Peyer's patch (tissue), 4 donors: Measurements from ENCODE around the gene PAPSS2. TPM values are rescaled to one million over a fixed set of nuclear protein-coding genes. Genes with fewer than 3 reads are reported as not detected.

Source experiments
- DNase-seq, 3 donors: peaks; one replicate each; pipeline ENCODE4 v3.0.0-alpha.2; 2017 to 2019
- H3K27ac ChIP-seq, 4 donors: fragments of 200-600 bp; sonication (generic); one replicate each; pipeline ENCODE4 v1.5.1; 2016 to 2019
- H3K27me3 ChIP-seq, 2 donors: fragments of 200-600 bp; sonication (generic); one replicate each; pipeline ENCODE4 v1.5.1; 2019
- H3K36me3 ChIP-seq, 3 donors: fragments of 200-600 bp; sonication (generic); one replicate each; pipeline ENCODE4 v1.5.1; 2016 to 2019
- H3K4me1 ChIP-seq, 4 donors: fragments of 200-600 bp; sonication (generic); one replicate each; pipeline ENCODE4 v1.5.1; 2016 to 2019
- H3K4me3 ChIP-seq, 4 donors: fragments of 200-600 bp; sonication (generic); 1 replicate in 3 of 4; 2 replicates in 1 of 4; pipeline ENCODE4 v1.5.1; 2016 to 2019; ENCODE audit warnings: mild to moderate bottlenecking in 1 of 4
- H3K9me3 ChIP-seq, 4 donors: fragments of 200-600 bp; sonication (generic); one replicate each; pipeline ENCODE4 v1.5.1; 2016 to 2019; ENCODE audit warnings: mild to moderate bottlenecking in 1 of 4
- CTCF ChIP-seq, 6 experiments: fragments of 450-650 bp in 4 of 6; fragments of 200-600 bp in 2 of 6; sonication (generic) in 1 of 6; IDR thresholded peaks; one replicate each; pipeline ENCODE4 v1.5.1; 2017 to 2019; ENCODE audit warnings: antibody characterized with exemption in 6 of 6, mild to moderate bottlenecking in 3 of 6, moderate library complexity in 1 of 6
- POLR2A ChIP-seq, 2 donors: fragments of 450-650 bp; IDR thresholded peaks; one replicate each; pipeline ENCODE4 v1.5.1; 2017; ENCODE audit warnings: antibody characterized with exemption in 2 of 2, mild to moderate bottlenecking in 2 of 2, moderate library complexity in 2 of 2
- total RNA-seq, 4 donors: library from RNA; depleted of rRNA; stranded (reverse); fragments of >200 nt; gene quantifications; one replicate each; pipeline ENCODE4 v1.1.0, GENCODE V29; 2016

The PAPSS2 gene
- total RNA-seq, 4 donors from 2014 or later, result 28.1 to 166 (median 146) TPM

DNA sequence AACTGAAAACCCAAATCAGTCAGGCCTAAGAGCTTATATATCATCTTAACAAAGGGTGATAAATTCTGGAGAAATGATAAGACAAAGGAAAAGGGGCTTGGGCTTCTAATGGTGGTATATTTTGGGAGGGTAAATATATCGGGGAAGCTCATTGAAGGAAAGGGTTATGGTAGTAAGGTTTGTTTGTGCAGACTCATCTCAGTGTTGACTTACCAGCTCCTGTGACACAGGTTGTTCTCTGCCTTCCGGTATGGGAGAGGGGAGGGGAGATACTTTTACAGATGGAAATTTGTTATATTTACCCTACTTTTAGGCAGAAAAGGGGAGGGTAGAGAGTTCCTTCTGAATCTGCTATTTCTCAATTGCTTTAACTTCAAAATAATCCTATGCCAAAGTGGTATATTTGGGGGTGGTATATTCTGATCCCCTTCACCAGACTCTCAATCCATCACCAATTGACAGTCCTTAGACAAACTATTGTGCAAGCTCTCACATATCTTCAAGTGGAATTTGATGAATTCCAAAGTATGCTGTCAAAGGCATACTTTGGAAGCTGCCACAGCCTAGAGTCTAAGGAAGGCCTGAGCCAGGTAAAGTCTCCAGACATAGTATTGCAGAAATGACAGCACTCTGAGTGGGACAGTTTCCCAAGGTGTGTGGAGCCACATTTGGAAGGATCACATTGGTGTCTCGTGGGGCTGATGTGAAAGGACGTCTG is 13.3 kb upstream of the PAPSS2 start:
- DNase-seq, result no peak
- Histone ChIP-seq H3K9me3 (no peaks in the 10 kb centered on the region), H3K27me3 (no peaks in the 10 kb centered on the region), H3K4me1 (no peaks in the 10 kb centered on the region), H3K36me3 (no peaks in the 10 kb centered on the region), H3K4me3 (no peak overlapping the region), H3K27ac (no peak overlapping the region)
- no peak for TF ChIP-seq CTCF (IDR thresholded peaks at IDR 0.05)
- TF ChIP-seq POLR2A (IDR thresholded peaks at IDR 0.05), result no peak

GRCh38 chr10:87646935-87647334 is 12.7 kb upstream of the PAPSS2 start:
- H3K27me3 ChIP-seq, result no peaks in the 10 kb centered on the region
- no peaks in the 10 kb centered on the region for H3K4me1 ChIP-seq
- no peak overlapping the region for H3K4me3 ChIP-seq
- H3K27ac ChIP-seq, result no peak overlapping the region
- no peaks in the 10 kb centered on the region for H3K36me3 ChIP-seq
- no peak for DNase-seq
- no peaks in the 10 kb centered on the region for H3K9me3 ChIP-seq
- TF ChIP-seq CTCF (IDR thresholded peaks at IDR 0.05) (no peak), POLR2A (IDR thresholded peaks at IDR 0.05) (no peak)

- H3K4me3 ChIP-seq, result no peak overlapping the region
- no peaks in the 10 kb centered on the region for H3K9me3 ChIP-seq
- no peaks in the 10 kb centered on the region for H3K27me3 ChIP-seq
- H3K4me1 ChIP-seq, result no peaks in the 10 kb centered on the region
- no peak for TF ChIP-seq CTCF (IDR thresholded peaks at IDR 0.05)
- TF ChIP-seq POLR2A (IDR thresholded peaks at IDR 0.05), result no peak
- H3K36me3 ChIP-seq, result no peaks in the 10 kb centered on the region
- DNase-seq, result no peak
- no peak overlapping the region for H3K27ac ChIP-seq
These were observed 8.7 kb upstream of the PAPSS2 start for GRCh38 chr10:87650838-87651589.

DNA sequence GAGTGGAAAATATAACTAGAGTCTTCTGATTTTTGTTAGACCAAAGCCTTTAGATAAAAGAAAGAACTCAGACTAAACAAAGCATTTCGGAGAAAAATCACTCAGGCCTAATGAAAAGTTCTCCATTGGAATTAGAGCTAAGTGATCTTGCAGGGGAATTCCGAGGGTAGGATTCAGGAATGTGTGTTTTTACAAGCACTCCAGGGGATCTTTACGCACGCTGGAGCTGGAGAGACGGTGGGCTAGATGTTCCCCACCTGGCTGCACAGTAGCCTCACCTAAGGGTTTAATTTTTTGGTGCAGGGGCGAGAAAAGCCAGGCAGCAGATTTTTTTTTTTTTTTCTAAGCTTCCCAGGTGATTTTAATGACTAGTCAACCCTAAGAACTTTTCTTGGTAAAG is 7.9 kb upstream of the PAPSS2 start:
- TF ChIP-seq POLR2A (IDR thresholded peaks at IDR 0.05) (no peak), CTCF (IDR thresholded peaks at IDR 0.05) (no peak)
- Histone ChIP-seq H3K27me3 (no peaks in the 10 kb centered on the region), H3K4me1 (no peaks in the 10 kb centered on the region), H3K36me3 (no peaks in the 10 kb centered on the region), H3K9me3 (no peaks in the 10 kb centered on the region), H3K27ac (no peak overlapping the region), H3K4me3 (no peak overlapping the region)
- DNase-seq, result no peak

DNA sequence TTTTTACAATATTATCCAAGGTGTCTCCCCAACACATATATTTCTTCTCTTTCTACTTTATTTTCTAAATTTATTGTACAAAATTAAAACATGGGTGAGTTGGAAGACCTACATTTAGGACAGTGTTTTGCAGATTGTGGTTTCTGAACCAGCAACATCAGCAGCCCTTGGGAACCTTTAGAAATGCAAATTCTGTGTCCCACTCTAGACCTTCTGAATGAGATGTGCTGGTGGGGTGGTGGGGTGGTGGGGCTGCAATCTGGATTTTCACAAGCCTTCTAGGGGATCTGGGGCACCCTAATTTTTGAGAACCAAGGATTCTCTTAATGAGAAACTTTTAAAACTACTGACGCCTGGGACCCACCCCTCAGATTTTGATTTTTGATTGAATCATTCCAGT is 7.4 kb upstream of the PAPSS2 start:
- TF ChIP-seq POLR2A (IDR thresholded peaks at IDR 0.05) (no peak), CTCF (IDR thresholded peaks at IDR 0.05) (no peak)
- no peak overlapping the region for H3K4me3 ChIP-seq

More for the DNA sequence above, 7.4 kb upstream of the PAPSS2 start:
- Histone ChIP-seq H3K27ac (no peak overlapping the region), H3K36me3 (no peaks in the 10 kb centered on the region), H3K27me3 (no peaks in the 10 kb centered on the region), H3K4me1 (no peaks in the 10 kb centered on the region), H3K9me3 (no peaks in the 10 kb centered on the region)
- no peak for DNase-seq
